Hepatocyte (in vitro differentiated cells): ENCODE results near the gene LOC101059915.

Source experiments
- DNase-seq: peaks from one replicate; pipeline ENCODE4 v3.0.0-alpha.2; 2016; ENCODE audit warnings: low spot score
- H2AFZ ChIP-seq: fragments of 200-600 bp; sonication (generic); 2 replicates; pipeline ENCODE4 v1.6.0; 2016; ENCODE audit warnings: antibody characterized with exemption, mild to moderate bottlenecking
- H3K27ac ChIP-seq: fragments of 200-600 bp; sonication (generic); 2 replicates; pipeline ENCODE4 v1.5.1; 2016; ENCODE audit warnings: mild to moderate bottlenecking
- H3K27me3 ChIP-seq: fragments of 200-600 bp; sonication (generic); 2 replicates; pipeline ENCODE4 v1.6.1; 2016
- H3K36me3 ChIP-seq: fragments of 200-600 bp; sonication (generic); replicated peaks from 2 replicates; pipeline ENCODE4 v1.5.1; 2016; ENCODE audit warnings: low read depth; ENCODE audit not compliant: insufficient read depth
- H3K4me1 ChIP-seq: fragments of 200-600 bp; sonication (generic); 2 replicates; pipeline ENCODE4 v1.5.1; 2016; ENCODE audit warnings: mild to moderate bottlenecking, moderate library complexity; ENCODE audit not compliant: insufficient read depth
- H3K4me2 ChIP-seq: fragments of 200-600 bp; sonication (generic); 2 replicates; pipeline ENCODE4 v1.6.0; 2016
- H3K4me3 ChIP-seq: fragments of 200-600 bp; sonication (generic); 2 replicates; pipeline ENCODE4 v1.5.1; 2016; ENCODE audit warnings: mild to moderate bottlenecking
- H3K79me2 ChIP-seq: fragments of 200-600 bp; sonication (generic); 2 replicates; pipeline ENCODE4 v1.6.0; 2017; ENCODE audit warnings: mild to moderate bottlenecking
- H3K9me2 ChIP-seq: fragments of 200-600 bp; sonication (generic); replicated peaks from 2 replicates; pipeline ENCODE4 v1.6.0; 2017; ENCODE audit warnings: mild to moderate bottlenecking; ENCODE audit not compliant: insufficient read depth
- H3K9me3 ChIP-seq: fragments of 200-600 bp; sonication (generic); 2 replicates; pipeline ENCODE4 v1.5.1; 2016; ENCODE audit warnings: low read depth, mild to moderate bottlenecking
- H4K20me1 ChIP-seq: fragments of 200-600 bp; sonication (generic); 2 replicates; pipeline ENCODE4 v1.6.0; 2016; ENCODE audit warnings: mild to moderate bottlenecking; ENCODE audit not compliant: insufficient read depth, poor library complexity, severe bottlenecking
- EZH2 ChIP-seq: fragments of 200-600 bp; sonication (generic); IDR thresholded peaks from 2 replicates; pipeline ENCODE4 v1.6.1; 2016; ENCODE audit warnings: antibody characterized with exemption, mild to moderate bottlenecking, borderline replicate concordance
- EZH2phosphoT487 ChIP-seq: fragments of 200-600 bp; sonication (generic); IDR thresholded peaks from one replicate; pipeline ENCODE4 v1.6.1; 2018; ENCODE audit warnings: antibody characterized with exemption, mild to moderate bottlenecking, low read depth, moderate library complexity; ENCODE audit not compliant: unreplicated experiment, severe bottlenecking
- WGBS: methylation state at CpG from one replicate; pipeline ENCODE4 v1.1.6; 2016; ENCODE audit warnings: low lambda C conversion rate; ENCODE audit errors: missing lambda C conversion rate; 5-methylcytosine and 5-hydroxymethylcytosine counted together
- TF ChIP-seq, protein P1 (sequence below): fragments of 200-600 bp; sonication (generic); IDR thresholded peaks from 2 replicates; pipeline ENCODE4 v1.5.1; 2016; ENCODE audit warnings: antibody characterized with exemption, mild to moderate bottlenecking; ENCODE audit not compliant: poor library complexity

The LOC101059915 gene

DNA sequence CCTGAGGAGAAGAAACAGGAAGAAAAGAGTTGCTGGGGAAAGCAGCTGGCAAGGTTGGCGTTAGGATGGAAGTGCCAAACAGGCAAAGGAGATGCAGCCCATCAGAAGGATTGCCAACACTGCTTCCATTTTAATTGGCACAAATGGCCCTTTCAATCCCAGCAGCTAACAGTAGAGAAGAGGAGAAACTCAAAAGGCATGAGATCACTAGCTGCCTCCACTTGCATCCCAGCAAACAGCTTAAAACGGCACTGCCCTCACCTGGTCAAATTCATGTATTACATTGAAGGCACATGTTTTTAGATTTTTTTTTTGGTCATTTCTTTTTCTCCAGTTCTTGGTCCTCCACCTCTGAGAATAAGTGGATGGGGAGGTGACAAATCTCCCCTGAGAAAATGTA lies 14.9 kb upstream of the LOC101059915 start:
- no peaks in the 10 kb centered on the region for H3K9me2 ChIP-seq
- H2AFZ ChIP-seq: no peak overlapping the region
- no peaks in the 10 kb centered on the region for H4K20me1 ChIP-seq
- H3K9me3 ChIP-seq: no peaks in the 10 kb centered on the region
- H3K79me2 ChIP-seq: no peaks in the 10 kb centered on the region
- H3K4me3 ChIP-seq: no peak overlapping the region
- H3K27me3 ChIP-seq: no peaks in the 10 kb centered on the region
- no peak overlapping the region for H3K4me2 ChIP-seq
- TF ChIP-seq, protein P1, sequence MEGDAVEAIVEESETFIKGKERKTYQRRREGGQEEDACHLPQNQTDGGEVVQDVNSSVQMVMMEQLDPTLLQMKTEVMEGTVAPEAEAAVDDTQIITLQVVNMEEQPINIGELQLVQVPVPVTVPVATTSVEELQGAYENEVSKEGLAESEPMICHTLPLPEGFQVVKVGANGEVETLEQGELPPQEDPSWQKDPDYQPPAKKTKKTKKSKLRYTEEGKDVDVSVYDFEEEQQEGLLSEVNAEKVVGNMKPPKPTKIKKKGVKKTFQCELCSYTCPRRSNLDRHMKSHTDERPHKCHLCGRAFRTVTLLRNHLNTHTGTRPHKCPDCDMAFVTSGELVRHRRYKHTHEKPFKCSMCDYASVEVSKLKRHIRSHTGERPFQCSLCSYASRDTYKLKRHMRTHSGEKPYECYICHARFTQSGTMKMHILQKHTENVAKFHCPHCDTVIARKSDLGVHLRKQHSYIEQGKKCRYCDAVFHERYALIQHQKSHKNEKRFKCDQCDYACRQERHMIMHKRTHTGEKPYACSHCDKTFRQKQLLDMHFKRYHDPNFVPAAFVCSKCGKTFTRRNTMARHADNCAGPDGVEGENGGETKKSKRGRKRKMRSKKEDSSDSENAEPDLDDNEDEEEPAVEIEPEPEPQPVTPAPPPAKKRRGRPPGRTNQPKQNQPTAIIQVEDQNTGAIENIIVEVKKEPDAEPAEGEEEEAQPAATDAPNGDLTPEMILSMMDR: peak; percentile 57
- no peak for TF ChIP-seq EZH2phosphoT487
- peak; percentile 64 for DNase-seq
- WGBS: 36% methylated on average over 2 of the region's 2 CpGs
- H3K4me1 ChIP-seq: no peaks in the 10 kb centered on the region
- H3K36me3 ChIP-seq: no peaks in the 10 kb centered on the region
- H3K27ac ChIP-seq: no peak overlapping the region

DNA sequence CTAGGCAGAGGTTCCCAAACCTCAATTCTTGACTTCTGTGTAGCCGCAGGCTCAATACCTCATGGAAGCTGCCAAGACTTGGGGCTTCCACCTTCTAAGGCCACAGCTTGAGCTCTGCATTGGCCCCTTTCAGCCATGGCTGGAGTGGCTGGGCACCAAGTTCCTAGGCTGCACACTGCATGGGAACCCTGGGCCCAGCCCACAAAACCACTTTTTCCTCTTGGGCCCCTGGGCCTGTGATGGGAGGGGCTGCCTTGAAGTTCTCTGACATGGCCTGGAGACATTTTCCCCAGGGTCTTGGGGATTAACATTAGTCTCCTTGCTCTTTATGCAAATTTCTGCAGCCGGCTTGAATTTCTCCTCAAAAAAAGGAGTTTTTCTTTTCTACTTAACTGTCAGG lies 14.0 kb upstream of the LOC101059915 start:
- H4K20me1 ChIP-seq: no peaks in the 10 kb centered on the region
- H3K4me1 ChIP-seq: no peaks in the 10 kb centered on the region
- no peak overlapping the region for H3K4me2 ChIP-seq
- 90% methylated on average over 2 of the region's 2 CpGs for WGBS
- no peak overlapping the region for H2AFZ ChIP-seq
- no peak overlapping the region for H3K4me3 ChIP-seq
- no peak for TF ChIP-seq EZH2phosphoT487
- TF ChIP-seq, protein P1: no peak
- no peak for TF ChIP-seq EZH2
- no peaks in the 10 kb centered on the region for H3K9me3 ChIP-seq
- no peak overlapping the region for H3K27ac ChIP-seq
- DNase-seq: no peak
- H3K9me2 ChIP-seq: no peaks in the 10 kb centered on the region
- H3K36me3 ChIP-seq: no peaks in the 10 kb centered on the region
- H3K27me3 ChIP-seq: no peaks in the 10 kb centered on the region
- no peaks in the 10 kb centered on the region for H3K79me2 ChIP-seq

DNA sequence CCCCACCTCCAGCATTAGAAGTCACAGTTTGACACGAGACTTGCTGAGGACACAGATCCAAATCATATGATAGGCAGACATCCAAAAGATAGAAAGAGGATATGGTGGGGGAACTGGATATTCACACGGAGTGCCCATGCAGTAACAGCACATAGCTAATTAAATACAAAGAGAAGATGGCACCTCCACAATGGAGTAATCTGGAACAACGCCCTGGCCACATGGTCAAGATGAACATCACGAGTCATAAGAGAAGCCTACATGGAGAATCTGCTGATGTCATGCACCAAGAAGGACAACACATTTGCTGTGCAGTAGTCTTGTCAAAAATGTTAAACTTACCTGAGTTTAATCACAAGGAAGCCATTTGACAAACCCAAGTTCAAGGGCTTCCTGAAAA lies 10.1 kb upstream of the LOC101059915 start:
- Histone ChIP-seq H3K4me2 (no peak overlapping the region), H3K36me3 (no peaks in the 10 kb centered on the region), H3K9me2 (no peaks in the 10 kb centered on the region), H3K27me3 (no peaks in the 10 kb centered on the region), H2AFZ (no peak overlapping the region), H3K9me3 (no peaks in the 10 kb centered on the region), H4K20me1 (no peaks in the 10 kb centered on the region), H3K4me1 (no peaks in the 10 kb centered on the region), H3K4me3 (no peak overlapping the region), H3K79me2 (no peaks in the 10 kb centered on the region), H3K27ac (no peak overlapping the region)
- WGBS: 77% methylated on average over 4 of the region's 4 CpGs
- TF ChIP-seq, protein P1: no peak
- TF ChIP-seq EZH2phosphoT487 (no peak), EZH2 (no peak)
- DNase-seq: no peak

DNA sequence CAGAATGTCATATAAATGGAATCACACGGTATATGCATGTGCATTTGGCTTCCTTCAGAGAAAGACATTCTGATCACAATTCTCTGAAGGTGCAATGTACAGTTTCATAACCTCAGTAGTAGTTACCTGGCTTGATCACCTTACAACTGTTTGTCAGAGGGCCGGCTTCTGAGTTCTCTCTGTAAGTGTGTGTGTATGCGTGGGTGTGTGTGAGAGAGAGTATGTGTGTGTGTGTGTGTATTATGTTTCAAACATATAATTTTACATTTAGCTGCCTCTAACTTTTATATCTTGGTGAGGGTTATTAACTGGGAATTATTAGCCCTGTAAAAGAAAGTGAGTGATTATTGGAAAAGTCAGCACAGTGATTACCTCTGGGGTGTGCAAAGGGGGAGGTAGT lies 8.0 kb upstream of the LOC101059915 start:
- no peak overlapping the region for H3K27ac ChIP-seq
- no peak for DNase-seq
- H3K79me2 ChIP-seq: no peaks in the 10 kb centered on the region
- no peaks in the 10 kb centered on the region for H3K27me3 ChIP-seq
- H3K4me2 ChIP-seq: no peak overlapping the region
- H4K20me1 ChIP-seq: no peaks in the 10 kb centered on the region
- H3K4me3 ChIP-seq: no peak overlapping the region
- no peak overlapping the region for H2AFZ ChIP-seq
- no peaks in the 10 kb centered on the region for H3K9me3 ChIP-seq
- 69% methylated on average over 3 of the region's 3 CpGs for WGBS
- H3K36me3 ChIP-seq: no peaks in the 10 kb centered on the region
- no peaks in the 10 kb centered on the region for H3K9me2 ChIP-seq
- no peaks in the 10 kb centered on the region for H3K4me1 ChIP-seq
- no peak for TF ChIP-seq EZH2
- TF ChIP-seq, protein P1: no peak
- TF ChIP-seq EZH2phosphoT487: no peak
